VCaP (cell line): ENCODE measurements around the gene STON2.

Experiments
- H3K27ac ChIP-seq: fragments of 450-650 bp; 2 replicates; pipeline ENCODE4 v1.5.1; 2017
- TF ChIP-seq, protein P1 (sequence below): fragments of 450-650 bp; conservative IDR thresholded peaks from 2 replicates; pipeline ENCODE4 v1.5.1; 2017; ENCODE audit warnings: mild to moderate bottlenecking, moderate library complexity

STON2 gene

DNA sequence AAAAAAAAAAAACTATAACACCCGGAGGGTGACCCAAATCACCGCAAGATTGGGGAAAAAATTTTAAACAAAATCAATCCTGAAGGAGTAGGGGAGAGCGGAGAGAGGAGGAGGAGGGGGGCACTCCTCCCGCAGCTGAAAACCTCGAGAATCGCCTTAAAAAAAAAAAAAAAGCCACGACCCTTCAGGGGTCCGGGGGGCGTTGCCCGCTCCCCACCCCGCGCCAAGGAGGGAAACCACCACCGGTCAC, 179.6 kb downstream of the STON2 start:
- TF ChIP-seq, protein P1, sequence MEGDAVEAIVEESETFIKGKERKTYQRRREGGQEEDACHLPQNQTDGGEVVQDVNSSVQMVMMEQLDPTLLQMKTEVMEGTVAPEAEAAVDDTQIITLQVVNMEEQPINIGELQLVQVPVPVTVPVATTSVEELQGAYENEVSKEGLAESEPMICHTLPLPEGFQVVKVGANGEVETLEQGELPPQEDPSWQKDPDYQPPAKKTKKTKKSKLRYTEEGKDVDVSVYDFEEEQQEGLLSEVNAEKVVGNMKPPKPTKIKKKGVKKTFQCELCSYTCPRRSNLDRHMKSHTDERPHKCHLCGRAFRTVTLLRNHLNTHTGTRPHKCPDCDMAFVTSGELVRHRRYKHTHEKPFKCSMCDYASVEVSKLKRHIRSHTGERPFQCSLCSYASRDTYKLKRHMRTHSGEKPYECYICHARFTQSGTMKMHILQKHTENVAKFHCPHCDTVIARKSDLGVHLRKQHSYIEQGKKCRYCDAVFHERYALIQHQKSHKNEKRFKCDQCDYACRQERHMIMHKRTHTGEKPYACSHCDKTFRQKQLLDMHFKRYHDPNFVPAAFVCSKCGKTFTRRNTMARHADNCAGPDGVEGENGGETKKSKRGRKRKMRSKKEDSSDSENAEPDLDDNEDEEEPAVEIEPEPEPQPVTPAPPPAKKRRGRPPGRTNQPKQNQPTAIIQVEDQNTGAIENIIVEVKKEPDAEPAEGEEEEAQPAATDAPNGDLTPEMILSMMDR, result no peak
- peak overlapping the region; percentile 96 for H3K27ac ChIP-seq

DNA sequence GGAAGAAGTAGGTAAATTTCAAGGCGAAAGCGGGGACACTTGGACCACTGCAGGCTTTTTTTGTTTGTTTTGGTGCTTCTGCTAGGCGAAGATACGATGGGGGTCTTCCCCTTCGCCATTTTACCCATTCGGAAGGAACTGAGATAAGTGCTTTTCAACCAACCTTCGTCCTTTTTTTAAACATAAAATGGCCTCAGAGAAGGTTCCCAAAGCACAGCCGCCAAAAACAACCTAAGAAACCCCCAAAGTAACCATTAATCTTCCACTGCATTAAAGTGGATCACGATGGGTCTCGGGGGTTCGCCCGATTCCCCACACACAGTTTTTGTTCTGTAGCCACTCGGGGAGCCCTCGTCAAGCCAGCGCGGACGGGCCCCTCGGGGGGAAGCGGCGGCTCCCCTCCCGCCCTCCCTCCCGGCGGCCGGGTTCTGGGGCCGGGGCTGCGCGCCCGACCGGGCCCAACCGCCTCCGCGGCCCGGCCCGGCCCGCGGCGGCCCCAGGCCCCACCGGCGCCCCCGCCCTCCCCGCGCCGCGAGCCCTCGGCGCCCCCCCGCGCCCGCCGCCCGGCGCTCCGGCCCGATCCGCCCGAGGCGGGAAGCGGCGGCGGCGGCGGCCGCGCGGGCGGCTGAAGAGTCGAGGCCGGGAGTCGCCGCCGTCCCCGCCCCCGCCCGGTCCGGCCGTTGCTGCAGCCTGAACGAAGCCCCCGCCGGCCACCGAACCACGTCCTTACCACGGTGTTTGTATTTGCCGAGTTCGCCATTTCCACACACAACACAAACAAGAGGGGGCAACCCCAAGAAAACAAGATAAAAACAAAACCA, 180.2 kb downstream of the STON2 start:
- peak overlapping the region; percentile 96 for H3K27ac ChIP-seq
- TF ChIP-seq, protein P1, result no peak

DNA sequence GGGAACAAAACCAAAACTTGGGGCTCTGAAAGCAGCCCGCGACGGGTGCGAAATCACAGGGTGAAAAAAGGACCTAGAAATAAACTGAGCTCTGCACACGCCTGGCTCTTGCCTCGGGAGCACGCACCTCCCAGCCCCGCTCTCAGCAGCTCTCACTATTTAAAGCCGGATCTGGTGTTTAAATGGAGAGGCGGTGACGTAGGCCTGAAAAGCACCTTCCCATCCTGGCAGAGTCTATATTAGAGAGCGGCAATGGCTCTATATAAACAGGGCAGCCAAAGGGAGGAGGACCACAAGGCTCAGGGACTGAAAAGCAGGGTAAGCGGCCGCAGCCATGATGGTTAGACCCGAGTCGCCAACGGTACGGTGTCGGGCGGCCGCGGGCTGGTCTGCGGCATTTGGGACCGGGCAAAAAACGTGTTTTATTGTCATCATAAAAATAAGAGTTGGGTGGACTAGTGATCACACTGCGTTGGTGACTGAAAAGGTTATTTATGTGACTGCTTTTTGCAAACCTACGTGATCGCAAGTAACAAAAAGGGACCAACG, 180.8 kb downstream of the STON2 start:
- TF ChIP-seq, protein P1, result no peak
- H3K27ac ChIP-seq, result peak overlapping the region; percentile 96

DNA sequence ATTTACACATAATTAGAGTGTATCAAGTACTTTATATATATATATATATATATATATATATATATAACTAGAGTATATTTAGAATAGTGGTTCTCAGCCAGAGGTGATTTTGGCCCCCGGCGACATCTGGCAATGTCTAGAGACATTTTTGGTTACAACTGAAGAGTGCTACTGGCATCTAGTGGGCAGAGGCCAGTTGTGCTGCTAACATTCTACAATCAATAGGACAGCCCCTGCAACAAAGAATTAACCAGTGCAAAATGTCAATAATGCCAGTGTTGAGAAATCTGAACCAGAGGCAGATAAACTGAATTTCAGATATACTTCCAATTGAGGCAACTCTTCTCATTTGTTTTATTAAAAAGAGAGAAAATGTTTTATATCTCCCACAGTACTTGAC, 188.3 kb downstream of the STON2 start:
- TF ChIP-seq, protein P1, result peak; percentile 65
- H3K27ac ChIP-seq, result no peak overlapping the region
